GM21390 (cell line): ENCODE measurements around the gene MLXIP.

Experiments used
- ATAC-seq: cut with Tn5 transposase; IDR thresholded peaks from one replicate; pipeline ENCODE4 v1.9.1; 2021; ENCODE audit not compliant: unreplicated experiment

The MLXIP gene

DNA sequence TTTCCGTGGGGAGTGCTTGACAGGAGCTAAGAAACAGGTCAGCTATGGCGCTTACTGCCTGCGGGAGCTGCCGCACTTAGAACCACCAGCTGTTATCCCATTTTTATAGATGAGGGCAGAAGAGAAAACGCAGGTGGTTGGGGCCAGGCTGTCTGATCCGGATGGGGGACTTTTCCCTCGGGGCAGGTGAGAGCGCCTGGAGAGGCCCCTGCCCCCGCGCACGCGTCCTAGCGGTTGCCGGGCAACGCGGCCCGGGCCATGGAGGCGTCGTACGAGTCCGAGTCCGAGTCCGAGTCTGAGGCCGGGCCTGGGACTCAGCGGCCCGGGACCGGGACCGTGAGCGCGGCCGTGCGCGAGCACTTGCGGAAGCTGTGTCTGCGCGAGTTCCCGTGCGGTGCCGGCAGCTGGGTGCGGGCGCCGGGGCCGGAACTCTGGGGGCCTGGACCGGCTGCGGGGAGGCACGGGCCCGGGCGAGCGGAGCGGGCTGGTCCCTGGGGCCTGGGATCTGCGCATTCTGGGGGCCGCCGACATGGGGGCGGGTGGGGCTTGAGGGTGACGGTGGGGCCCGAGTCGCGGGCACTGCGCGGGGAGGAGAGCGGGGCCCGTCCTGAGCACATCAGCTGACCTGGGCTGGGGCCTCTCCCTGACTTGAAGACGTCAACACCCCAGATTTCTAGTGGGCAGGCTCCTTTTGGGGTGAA, 104.5 kb downstream of the MLXIP start, which contains the start of gene LRRC43:
TSS of gene LRRC43 (plus strand) at position 237 of the 701 bp plus-strand sequence. CDS start at position 259, 22 bp downstream.
- ATAC-seq: no peak

DNA sequence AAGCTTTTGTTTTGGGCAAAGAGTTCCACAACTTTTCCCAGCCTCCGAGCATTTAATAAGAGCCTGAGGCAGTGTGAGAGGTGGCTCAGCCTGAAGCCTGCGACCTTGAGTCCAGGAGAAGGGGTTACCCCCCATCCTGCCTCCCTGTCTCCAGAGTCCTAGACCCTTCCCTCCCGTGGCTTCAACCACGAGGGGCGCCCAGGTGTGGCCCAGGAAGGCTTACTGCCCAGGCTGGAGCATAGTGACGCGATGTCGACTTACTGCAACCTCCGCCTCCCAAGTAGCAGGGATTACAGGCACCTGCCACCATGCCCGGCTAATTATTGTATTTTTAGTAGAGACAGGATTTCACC, 105.0 kb downstream of the MLXIP start:
- no peak for ATAC-seq

DNA sequence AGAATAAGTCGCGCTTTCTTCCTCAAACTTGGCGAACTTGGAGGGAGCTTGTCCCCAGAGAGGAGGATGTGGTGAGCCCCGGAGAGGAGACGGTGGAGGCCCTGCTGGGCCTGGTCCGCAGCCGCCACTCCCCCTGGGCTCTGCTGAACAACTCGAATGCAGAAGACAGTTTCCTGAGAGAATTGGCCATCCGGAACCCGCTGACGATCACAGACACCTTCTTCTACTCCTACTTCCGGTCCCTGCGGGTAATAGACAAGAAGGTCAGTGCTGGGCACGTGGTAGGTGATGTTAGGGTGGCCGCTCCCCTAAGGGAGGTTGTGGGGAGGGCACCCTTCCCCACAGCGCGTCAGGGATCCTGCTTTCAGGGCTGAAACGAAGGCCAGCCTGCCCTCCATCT, 106.0 kb downstream of the MLXIP start:
- ATAC-seq: no peak

DNA sequence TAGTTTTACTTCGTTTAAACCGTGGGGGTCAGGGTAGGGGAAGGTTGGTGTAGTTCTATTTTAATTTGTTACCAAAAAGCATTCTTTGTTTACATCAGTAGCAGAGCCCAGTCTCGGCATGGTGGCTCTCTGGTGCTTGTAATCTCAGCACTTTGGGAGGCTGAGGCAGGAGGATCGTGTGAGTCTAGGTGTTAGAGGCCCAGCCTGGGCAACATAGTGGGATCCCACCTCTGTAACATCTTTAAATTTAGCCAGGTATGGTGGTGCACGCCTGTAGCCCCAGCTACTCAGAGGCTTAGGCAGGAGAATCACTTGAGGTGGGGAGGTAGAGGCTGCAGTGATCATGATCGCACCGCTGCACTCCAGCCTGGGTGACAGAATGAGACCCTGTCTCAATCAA, 106.5 kb downstream of the MLXIP start:
- ATAC-seq: no peak

DNA sequence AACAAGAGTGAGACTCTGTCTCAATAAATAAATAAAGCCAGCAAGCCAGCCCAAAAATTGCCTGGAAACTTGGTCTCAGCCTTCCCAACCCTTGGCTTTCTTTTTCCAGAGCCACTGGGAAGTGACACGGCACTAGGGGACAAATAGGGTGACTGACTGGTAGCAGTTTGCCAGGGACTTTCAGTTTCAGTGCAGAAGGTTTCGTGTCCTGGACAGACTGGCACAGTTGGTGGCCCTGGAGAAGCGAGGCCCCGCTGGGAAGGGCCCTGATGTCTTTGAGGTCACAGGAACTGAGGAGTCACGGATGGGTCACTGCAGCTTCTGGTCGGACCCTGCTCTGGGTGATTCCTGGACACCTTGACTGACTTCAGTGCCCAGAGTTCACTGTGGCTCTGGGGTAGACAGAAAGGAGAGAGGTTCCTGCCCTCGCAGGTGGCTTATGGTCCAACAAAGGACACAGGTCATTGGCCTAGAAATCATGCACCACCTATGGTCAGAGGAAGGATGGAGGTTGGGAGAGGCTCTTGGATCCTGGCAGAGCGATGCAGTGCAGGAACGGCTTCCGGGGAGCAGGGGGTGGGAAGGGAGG, 107.0 kb downstream of the MLXIP start:
- no peak for ATAC-seq

DNA sequence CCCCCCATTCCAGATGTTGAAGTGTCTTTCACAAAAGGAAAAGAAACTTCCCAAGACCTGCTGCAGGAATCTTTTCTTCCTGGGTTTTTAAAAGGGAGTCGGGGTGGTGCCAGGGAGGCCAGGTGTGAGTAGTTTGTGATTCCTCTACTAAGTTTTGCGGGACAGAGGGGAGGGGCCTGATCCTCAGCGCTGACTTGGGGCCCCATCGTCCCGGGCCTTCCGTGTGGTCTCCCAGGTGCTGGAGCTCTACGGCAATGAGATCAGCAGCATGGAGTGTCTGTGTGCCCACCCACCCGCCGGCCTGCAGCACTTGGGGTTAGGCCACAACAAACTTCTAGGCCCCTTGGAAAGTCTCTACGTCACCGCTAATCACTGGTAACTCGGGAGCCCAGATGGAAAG, 108.9 kb downstream of the MLXIP start:
- ATAC-seq: no peak

DNA sequence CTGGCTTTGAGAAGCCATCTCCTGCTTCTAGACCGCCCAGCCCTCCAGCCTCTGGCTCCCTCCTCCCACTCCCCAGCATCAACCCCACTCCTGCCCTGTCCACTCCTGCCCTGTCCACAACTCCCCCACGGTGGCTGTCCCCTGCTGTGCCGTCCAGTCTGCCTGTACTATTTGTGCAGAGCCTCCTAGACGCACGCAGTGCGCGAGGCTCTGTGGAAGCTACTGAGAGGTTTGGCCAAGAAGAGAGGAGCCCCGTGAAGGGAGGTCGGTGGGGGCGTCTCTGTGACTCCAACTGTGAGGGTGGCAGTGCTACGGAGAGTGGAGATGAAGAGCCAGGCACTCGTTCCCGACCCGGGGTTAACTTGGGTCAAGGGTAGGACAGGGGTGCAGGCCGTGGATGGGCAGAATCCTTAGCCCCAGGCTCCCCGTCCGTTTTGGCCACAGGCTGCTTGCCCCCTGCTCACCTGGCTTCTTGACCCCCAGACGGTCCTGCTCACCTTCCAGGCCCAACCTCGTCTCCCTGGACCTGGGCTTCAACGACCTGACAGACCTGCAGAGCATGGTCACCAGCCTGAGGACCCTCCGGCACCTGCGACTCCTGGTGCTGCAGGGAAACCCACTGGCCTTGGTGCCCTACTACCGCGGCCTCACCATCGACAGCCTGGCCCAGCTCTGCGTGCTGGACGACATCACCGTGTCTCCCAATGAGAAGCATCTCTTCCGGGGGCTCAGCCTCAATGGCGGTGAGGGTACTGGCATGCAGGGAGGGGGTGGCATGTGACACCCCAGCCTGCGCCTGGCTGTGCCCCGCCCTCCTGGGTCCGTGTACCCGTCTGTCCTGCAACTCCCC, 111.3 kb downstream of the MLXIP start:
- ATAC-seq: no peak

DNA sequence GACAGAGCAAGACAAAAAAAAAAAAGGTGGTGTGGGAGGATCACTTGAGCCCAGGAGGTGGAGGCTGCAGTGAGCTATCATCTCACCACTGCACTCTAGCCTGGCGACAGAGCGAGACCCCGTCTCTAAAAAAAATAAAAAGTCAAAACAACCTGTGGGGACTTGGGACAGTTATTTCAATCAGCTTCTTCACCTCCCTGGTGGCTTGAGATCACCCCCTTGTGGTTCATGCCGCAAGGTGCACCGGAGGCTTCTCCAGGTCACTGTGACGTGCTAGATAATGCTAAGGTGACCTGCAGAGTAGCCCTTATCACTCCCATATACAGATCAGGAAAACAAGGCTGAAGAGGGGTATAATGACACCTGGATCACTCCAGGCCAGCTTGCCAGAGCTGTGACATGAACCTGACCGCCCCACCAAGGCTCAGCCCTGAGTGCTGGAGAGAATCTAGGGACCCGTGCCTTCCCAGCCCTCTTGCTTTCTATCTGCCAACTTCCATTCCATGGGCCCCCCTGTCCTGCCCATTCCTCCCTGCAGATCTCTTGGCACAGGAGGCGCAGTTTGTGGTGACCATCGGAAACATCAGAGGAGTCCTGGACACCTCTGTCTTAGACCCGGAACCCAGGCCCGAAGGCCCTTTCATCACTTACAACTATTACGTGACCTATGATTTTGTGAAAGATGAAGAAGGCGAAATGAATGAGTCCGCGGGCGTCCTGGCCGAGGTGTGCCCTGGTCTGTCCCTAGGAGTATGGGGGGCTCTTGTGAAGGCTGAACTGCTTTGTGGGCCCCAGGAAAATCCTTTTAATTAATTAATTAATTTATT, 112.5 kb downstream of the MLXIP start:
- no peak for ATAC-seq

DNA sequence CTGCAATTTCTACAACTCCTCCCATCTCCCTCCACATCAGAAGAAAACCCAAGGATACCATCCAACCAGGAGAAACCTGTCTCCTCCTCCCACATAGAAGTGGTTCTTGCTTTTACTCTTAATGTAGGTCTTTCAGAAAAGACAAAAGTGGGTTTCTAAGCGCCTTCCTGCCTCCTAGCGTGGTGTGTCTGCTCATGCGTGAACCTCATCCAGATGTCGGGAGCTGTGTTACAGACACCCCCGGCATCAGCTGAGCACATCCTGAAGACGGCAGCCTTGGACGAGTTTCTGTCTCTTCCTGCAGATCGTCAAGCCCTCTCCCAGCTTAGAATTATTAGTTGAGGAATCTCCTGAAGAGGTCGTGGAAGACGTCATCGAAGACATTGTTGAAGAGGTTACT, 113.9 kb downstream of the MLXIP start:
- no peak for ATAC-seq

DNA sequence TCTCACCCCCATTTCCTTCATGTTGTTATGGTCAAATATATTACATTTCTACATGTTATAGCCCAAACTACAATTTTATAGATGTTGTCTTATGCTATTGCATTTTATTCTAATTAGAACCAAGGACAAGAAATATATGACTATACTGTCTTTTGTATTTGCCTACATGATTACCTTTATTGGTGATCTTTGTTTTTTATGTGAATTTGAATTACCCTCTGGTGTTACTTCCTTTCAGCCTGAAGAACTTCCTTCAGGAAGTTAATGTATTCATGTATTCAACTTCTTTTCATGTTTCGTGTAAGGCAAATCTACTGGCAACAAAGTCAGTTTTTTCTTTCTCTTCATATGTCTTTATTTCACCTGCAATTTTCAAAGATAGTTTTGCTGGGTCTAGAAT, 116.2 kb downstream of the MLXIP start:
- ATAC-seq: no peak

DNA sequence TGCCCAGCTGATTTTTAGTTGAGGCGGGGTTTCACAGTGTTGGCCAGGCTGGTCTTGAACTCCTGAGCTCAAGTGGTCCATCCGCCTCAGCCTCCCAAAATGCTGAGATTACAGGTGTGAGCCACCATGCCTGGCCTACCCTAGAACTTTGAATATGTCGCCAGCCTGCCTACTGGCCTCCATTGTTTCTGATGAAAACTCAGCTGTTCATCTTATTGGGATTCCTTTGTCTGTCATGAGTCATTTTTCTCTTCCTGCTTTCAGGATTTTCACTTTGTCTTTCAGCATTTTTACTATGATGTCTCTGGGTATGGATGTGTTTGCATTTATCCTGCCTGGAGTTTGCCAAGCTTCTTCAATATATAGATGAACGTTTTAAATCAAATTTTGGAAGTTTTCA, 116.8 kb downstream of the MLXIP start:
- no peak for ATAC-seq
